GM04503 (cell line): Measurements from ENCODE around the gene IKZF2.

ENCODE experiments used
- DNase-seq: peaks from one replicate; pipeline ENCODE4 v3.0.0-alpha.2; 2012; ENCODE audit warnings: low read depth

IKZF2 gene

GRCh38 chr2:213152888-213153287, 1.5 kb upstream of the IKZF2 start:
- no peak for DNase-seq

DNA sequence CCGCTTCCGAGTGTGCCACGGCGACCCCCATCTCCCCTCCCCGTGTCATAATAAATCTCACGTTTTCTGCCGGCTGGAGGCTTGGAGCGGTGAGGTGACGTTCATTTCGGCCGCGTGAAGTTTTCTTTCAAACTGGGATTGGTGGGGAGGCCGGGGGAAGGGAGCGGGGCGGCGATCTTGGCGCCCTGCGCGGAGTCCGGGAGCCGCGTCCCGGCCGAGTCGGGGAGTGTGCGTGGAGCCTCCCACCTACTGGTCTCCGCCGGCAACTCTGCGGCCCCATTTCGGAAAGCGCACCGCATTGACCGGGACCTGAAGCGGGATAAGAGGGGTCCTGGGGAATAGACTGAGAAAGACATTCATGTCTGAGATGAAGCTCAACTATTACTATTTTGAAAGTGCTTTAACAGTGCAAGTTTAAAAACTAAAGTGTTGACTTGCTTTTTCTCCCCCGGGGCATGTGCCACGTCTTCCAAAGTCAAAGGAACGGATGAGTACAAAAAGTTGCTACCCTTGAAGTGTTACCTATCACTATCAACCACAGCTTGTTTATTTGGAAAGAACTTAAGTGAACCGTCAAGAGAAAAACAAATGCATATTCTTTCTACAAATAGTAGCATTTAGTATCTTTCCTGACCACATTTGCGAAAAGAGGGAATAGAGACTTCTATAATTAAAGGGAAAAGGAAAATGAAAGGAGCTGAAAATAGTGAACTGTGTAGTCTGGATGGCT, 818 bp upstream of the IKZF2 start:
- no peak for DNase-seq

GRCh38 chr2:213150315-213151097, 906 bp downstream of the IKZF2 start:
- no peak for DNase-seq

GRCh38 chr2:213149949-213150314, 1.5 kb downstream of the IKZF2 start:
- DNase-seq: no peak

DNA sequence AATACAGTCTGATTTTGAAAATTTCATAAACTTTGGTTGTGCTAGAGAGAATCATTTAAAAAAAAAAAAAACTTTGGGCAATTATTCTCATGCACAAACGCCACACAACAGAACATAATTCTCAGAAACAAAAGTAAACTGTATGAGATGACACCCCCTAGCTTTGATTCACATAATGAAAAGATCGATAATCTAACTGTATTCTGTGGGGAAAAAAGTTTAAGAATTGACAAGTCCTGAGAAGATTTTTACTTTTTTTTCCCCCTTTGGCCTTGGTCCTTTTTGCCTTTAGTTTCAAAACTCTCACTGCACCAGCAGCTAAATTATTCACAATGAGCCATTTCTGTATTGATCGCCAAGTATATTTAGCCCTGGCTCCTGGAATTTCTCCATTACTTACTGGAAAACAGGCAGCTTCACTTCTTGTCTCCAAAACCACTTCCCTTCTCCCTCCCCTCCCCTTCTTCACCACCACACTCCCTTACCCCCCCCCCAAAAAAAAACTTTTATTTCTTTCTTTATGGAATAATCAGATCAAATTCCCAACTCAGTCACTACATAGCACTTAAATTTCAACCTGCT, 2.0 kb downstream of the IKZF2 start:
- no peak for DNase-seq

- no peak for DNase-seq
Measured at GRCh38 chr2:213148572-213149261, 2.7 kb downstream of the IKZF2 start.

DNA sequence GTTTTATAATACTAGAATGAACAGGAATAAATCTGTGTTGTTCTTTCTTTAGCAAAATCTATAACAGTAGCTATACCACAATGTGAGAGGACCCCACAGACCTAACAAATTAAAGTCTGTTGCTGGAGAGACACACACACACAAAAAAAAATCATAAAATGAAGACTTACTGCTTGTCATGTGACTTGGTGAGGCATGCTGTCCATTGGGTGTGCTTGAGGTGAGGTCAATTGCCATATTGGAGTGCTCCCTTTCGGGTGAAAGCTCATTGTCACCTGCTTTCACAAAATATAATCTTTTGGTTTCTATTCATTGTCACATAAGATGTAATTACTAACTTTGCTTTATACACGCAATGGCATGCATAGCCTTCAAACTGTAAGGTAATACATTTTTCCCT, 3.9 kb downstream of the IKZF2 start:
- DNase-seq: no peak

- no peak for DNase-seq
Measured at GRCh38 chr2:213145715-213146242, 5.6 kb downstream of the IKZF2 start.

DNA sequence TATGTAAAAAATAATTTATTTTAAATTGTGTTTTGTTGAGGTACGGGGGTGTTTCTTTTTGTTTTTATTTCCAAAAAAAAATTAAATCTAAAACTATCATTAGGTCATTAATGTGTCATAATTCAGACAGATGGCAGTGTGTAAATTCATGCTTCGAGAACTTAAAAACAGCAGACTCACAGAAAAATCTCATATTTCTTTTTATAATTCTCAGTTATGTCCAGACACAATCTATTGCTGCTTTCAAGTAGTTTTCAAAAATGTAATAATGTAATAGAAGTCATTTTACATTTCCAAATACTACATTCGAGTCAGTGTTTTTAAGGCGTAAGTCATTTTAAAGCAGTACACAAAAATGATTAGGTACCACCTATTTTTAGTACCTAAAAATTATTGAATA, 14.3 kb downstream of the IKZF2 start:
- no peak for DNase-seq

- DNase-seq: no peak
Measured at GRCh38 chr2:213129311-213129710, 22.1 kb downstream of the IKZF2 start.

DNA sequence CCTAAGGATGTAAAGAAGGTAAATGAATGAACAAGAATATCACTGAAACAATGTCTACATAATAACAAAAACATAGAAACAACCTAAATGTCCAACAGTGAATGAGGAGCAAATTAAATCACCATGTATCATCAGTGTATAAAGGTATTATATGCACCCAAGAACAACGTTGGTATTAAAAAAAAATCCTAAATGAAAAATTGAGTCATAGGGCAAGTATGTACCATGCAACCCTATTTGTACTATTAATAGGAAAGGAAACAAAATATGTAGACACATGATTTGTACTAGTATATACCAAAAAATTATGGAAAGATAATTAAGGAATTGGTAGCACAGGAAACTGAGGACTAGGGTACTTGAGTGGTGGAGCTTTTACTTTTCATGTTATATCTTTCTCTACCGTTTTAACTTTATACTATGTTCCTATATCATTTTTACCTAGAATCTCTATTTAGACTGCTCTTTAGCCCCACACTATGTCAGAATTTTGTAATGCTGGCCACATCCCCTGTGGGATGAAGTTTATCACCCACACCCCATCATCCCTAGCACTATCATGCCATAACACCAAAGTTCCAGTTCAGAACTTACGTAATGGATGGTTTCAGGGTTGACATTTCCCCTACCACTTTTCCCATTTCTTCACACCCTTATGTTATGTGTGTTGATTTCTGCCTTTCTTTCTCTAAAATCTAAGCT, 25.6 kb downstream of the IKZF2 start:
- DNase-seq: no peak

DNA sequence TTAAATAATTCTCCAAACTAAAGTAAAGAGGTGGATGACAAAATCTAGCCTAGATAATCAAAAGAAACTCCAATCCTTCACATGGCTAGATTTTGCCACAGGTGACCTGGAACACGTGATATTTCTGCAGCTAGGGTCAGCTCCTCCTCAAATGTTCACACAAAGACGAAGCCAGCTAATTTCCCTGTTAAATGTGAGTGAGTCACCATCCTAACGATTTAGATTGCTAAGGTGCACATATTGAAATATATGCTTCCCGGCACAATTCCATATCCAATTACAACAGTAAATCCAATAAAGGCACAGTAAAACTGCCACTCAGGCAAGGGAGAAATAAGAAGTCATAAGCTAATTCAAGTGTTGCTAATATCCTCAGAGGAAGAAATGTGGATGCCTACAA, 28.7 kb downstream of the IKZF2 start:
- DNase-seq: no peak

DNA sequence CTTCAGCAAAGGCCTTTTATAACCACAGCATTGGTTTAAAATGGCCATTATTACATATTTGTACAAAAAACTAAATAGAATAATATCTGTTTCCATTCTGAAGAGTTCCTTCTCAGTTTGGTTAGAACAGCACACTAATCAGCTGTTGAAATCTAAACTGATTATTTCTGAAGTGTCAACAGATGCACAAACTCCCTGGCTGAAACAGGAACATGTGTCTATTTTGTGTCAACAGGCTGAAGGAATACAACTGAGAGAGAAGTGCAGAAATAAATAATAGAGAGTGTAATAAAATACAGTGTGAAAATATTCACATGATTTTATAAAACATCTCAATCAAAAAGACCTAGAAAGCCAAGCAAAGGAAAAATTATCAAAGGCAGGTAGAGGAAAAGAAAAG, 29.7 kb downstream of the IKZF2 start:
- DNase-seq: no peak

DNA sequence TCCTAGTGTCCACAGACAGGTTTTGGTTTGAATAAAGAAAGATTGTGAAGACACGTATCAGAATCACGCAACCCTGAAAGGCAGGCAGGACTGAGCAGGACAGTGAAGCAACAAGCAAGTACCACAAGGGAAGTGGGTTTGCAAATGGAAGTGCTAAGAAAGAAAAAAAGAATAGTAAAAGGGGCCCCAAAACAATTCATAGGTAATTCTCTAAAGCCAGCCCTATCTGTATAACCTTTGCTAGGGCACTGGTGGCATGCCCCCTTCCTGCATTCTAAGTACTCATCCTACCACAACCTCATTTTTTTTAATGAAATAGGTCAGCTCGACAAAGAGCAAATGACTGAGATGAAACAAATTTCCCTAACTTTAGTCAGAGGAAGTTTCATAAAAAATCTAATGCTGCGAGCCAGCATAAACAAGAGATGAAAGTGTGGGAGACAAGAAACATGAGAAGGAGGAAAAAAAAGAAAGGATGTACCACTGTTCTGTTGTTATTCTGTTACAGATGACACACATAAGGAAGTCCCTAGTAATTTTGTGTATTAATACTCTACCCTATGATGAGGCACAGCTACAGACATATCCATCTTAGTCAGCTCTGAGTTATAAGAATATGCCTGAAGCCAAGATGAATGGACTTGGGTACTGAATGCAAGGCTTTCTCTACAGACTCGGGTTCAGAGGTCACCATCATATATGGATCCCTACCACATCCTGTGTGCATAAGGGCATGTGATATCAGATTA, 32.2 kb downstream of the IKZF2 start:
- DNase-seq: peak; percentile 54

GRCh38 chr2:213108308-213108707, 43.1 kb downstream of the IKZF2 start:
- no peak for DNase-seq

- no peak for DNase-seq
Measured at GRCh38 chr2:213107728-213108127, 43.7 kb downstream of the IKZF2 start.

GRCh38 chr2:213105212-213105611, 46.2 kb downstream of the IKZF2 start:
- DNase-seq: no peak

DNA sequence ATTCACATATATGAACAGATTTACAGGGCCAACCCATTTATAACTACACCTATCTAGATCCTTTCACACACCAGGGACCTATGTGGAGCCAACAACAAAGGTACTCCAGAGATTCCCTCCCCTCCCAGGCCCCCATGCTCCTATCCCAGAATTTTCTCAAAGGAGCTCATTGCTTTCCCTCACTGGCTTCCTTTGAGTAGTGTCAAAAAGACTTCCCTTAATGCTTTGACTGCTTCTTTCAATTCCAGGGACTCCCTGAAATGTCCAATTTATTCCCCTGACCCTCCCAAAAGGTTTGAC, 46.6 kb downstream of the IKZF2 start:
- no peak for DNase-seq

DNA sequence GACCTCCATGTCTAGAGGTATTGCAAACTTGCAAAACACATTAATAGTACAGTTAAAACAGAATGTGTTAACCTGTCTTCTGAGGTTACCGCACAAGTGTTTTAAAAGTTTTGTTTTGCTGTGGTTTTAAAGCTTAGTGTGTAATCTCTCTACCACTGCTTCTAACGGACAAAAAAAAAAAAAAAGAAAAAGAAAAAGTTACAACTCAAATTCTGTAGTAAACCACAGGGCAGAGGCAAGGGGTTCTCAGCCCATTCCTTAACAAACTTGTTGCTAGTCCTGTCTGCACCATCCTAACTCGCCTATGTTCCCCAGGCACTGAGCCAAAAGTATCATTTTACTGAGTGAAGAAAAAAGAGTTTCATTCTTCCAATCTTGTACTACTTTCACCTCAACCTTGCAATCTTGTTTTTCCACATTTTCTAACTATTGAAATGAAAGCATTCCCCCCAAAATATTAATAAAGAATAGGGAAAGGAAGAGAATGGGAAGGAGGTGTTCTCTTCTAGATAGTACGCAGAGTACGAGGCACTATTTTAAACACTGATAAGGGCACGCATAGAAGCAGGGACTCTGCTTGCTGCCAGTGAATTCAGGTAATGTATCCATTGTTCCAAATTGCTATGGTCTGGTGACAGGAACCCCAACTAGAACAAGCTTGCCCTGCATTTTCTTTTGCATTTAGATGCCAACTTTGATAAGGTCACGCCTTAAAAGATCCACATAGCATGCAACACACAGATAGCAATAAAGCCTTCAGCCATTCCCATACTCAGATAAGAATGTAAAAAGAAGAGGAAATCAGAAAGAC, 47.1 kb downstream of the IKZF2 start:
- DNase-seq: no peak

DNA sequence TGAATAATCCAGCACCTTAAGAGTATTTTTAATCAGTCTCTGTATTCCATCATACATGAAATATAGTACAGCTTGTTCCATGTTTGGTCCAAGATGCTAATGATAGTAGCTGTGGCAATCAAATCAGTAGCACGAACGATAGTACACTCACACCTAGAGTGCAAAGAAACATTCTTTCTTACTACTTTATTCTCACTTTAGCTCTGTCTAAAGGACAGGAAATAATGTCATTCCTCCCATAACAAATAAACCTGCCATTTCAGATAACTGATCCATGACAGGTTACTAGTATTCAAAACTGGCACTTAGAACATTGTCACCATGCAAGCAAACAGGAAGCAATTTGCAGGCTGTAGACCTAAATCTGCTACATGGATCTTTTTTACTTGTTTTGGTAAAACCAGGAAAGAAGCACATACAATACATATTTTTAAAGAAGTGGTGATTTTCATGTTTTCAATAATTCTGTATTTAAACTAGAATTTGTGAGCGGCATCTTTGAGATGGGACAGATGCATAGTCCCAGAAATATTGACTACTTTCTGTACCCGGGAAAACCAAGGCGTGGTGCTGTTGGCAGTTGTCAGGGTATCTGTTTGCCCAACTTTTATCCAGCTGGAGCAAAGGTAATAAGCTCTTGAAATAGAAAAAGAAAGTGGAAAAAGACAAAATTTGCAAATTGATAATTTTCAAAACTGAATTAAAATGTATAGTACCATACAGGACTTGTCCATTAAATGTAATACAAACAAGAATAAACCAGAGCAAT, 49.5 kb downstream of the IKZF2 start:
- no peak for DNase-seq
